GM12878 (cell line): ENCODE measurements around the gene PSG3.
"Not testable (repeated sequence)": the region's sequence is repeated elsewhere in the genome, so short reads cannot be mapped to it uniquely, and the experiment has no call there.

Source experiments
- CTCF ChIP-seq, 3 experiments: IDR thresholded peaks in 2 of 3; conservative IDR thresholded peaks in 1 of 3; 2 replicates each; pipeline ENCODE4 v1.5.1; 2011; ENCODE audit warnings: low read depth in 3 of 3, low read length in 3 of 3, mild to moderate bottlenecking in 3 of 3, control low read depth in 2 of 3, moderate library complexity in 2 of 3, inconsistent platforms in 1 of 3, mixed read lengths in 1 of 3; ENCODE audit not compliant: control insufficient read depth in 2 of 3, insufficient read depth in 1 of 3; ENCODE audit errors: extremely low read depth in 1 of 3
- TF ChIP-seq, protein P1 (sequence below): fragments of 150-350 bp; IDR thresholded peaks from 2 replicates; pipeline ENCODE4 v1.6.1; 2016; ENCODE audit warnings: low read depth, low read length

- TF ChIP-seq CTCF (IDR thresholded peaks at IDR 0.05 in 2 of 3, conservative IDR thresholded peaks at IDR 0.05 in 1 of 3; ENCODE audit: control insufficient read depth in 2 of 3, extremely low read depth in 1 of 3, insufficient read depth in 1 of 3, low read depth in 3 of 3, low read length in 3 of 3) = peak; percentile 49 to 84 (median 79)
- TF ChIP-seq, protein P1, sequence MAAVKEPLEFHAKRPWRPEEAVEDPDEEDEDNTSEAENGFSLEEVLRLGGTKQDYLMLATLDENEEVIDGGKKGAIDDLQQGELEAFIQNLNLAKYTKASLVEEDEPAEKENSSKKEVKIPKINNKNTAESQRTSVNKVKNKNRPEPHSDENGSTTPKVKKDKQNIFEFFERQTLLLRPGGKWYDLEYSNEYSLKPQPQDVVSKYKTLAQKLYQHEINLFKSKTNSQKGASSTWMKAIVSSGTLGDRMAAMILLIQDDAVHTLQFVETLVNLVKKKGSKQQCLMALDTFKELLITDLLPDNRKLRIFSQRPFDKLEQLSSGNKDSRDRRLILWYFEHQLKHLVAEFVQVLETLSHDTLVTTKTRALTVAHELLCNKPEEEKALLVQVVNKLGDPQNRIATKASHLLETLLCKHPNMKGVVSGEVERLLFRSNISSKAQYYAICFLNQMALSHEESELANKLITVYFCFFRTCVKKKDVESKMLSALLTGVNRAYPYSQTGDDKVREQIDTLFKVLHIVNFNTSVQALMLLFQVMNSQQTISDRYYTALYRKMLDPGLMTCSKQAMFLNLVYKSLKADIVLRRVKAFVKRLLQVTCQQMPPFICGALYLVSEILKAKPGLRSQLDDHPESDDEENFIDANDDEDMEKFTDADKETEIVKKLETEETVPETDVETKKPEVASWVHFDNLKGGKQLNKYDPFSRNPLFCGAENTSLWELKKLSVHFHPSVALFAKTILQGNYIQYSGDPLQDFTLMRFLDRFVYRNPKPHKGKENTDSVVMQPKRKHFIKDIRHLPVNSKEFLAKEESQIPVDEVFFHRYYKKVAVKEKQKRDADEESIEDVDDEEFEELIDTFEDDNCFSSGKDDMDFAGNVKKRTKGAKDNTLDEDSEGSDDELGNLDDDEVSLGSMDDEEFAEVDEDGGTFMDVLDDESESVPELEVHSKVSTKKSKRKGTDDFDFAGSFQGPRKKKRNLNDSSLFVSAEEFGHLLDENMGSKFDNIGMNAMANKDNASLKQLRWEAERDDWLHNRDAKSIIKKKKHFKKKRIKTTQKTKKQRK = not testable (repeated sequence)
Measured at GRCh38 chr19:42776750-42777612, 36.7 kb upstream of the PSG3 start.
